IgD-negative memory B cell (primary cell): ENCODE results near the gene LNX1. TPM values are rescaled to one million over a fixed set of nuclear protein-coding genes. Genes with fewer than 3 reads are reported as not detected.

Experiments used
- H3K27ac Mint-ChIP-seq, 3 donors: one replicate each; pipeline ENCODE4 v1.8.0; 2020 to 2022; ENCODE audit warnings: mild to moderate bottlenecking in 3 of 3, mixed read lengths in 3 of 3, moderate library complexity in 1 of 3
- H3K27me3 Mint-ChIP-seq: one replicate; pipeline ENCODE4 v1.8.0; 2021; ENCODE audit warnings: mixed read lengths
- H3K36me3 Mint-ChIP-seq: one replicate; pipeline ENCODE4 v1.8.0; 2020; ENCODE audit warnings: mild to moderate bottlenecking, mixed read lengths
- H3K4me1 Mint-ChIP-seq, 3 donors: one replicate each; pipeline ENCODE4 v1.8.0; 2020 to 2022; ENCODE audit warnings: mixed read lengths in 3 of 3, mild to moderate bottlenecking in 1 of 3
- H3K4me3 Mint-ChIP-seq, 4 donors: one replicate each; pipeline ENCODE4 v1.8.0; 2020 to 2022; ENCODE audit warnings: mild to moderate bottlenecking in 4 of 4, mixed read lengths in 4 of 4, moderate library complexity in 3 of 4
- H3K9me3 Mint-ChIP-seq, 3 donors: one replicate each; pipeline ENCODE4 v1.8.0; 2020 to 2021; ENCODE audit warnings: mixed read lengths in 3 of 3, mild to moderate bottlenecking in 1 of 3
- polyA plus RNA-seq: library from polyadenylated mRNA; unstranded; fragments of 300-500 nt; fragmentation: Illumina TruSeq; gene quantifications from one replicate; pipeline ENCODE4 v1.2.3, GENCODE V29; 2021

Gene LNX1
- polyA plus RNA-seq, 1 donor from 2014 or later, result 0.53 TPM

DNA sequence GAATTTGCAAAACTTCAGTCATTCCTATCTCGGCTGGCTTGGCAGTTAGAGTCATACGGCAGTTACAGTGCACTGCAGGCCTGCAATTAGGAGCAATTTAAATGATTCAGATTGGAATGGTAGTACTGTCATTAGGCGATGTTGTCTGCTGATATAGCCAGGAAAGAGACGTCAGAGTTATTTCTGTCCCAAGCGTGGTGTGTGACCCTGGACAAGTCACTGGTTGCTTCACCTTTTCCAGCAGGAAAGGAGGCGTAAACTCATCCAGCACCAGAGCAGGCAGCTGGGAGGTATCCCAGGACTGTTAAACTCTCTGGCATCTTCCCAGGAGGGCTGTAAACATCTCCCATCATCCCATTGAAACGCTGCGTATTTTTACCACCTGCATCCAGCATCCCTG, 836 bp upstream of the LNX1 start:
- Mint-ChIP-seq H3K4me3 (peak overlapping the region in 1 of 4 donors; percentile 70), H3K27me3 (peaks cover 30% of the 10 kb centered on the region)

DNA sequence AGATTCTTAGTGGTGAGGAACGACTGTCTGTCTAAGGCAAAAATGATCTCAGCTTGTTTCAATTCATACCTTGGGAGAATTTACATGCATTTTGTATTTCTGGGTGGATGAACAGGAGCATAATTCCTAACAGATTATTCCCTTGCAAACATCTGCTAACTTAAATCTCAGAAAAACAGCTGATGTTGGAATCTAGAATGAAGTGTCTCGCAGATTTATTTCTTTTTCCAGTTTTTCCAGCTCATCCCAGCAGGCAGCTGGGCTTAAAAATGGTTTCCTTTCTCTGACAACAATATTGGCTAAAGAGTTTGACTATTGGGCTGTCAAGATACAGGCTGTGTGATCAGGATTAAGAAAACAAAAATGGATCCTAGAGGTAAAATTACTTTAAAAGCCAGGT, 1.1 kb downstream of the LNX1 start:
- peaks cover 30% of the 10 kb centered on the region for H3K27me3 Mint-ChIP-seq
- no peak overlapping the region for H3K4me3 Mint-ChIP-seq
- H3K4me1 Mint-ChIP-seq, result peaks cover 1 to 11% (median 6%) of the 10 kb centered on the region in 3 donors

More for the DNA sequence above, 836 bp upstream of the LNX1 start:
- Mint-ChIP-seq H3K4me1 (peaks cover 1 to 11% (median 6%) of the 10 kb centered on the region in 3 donors), H3K36me3 (peaks cover 2% of the 10 kb centered on the region), H3K27ac (no peak overlapping the region), H3K9me3 (peaks cover 0 to 2% (median 0%) of the 10 kb centered on the region in 3 donors)

DNA sequence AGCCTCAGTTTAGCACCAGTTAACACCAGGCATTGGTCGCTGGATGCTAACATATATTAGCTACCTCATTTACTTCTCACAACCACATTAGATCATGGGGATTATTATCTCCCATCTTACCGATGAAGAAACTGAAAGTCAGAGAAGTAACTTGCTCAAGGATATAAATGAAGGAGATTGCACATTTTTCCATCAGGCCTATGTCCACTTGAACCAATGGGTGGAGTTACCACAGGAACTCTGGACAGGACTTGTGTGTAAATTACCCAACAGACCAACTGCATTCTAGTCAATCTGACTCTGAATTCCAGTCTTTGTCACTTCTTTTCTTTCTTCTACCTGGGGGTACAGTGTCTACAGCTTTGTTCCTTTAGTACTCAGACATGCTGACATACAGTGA, 1.8 kb downstream of the LNX1 start:
- Mint-ChIP-seq H3K27ac (no peak overlapping the region), H3K27me3 (peaks cover 30% of the 10 kb centered on the region), H3K9me3 (peaks cover 0 to 2% (median 0%) of the 10 kb centered on the region in 3 donors), H3K36me3 (no peaks in the 10 kb centered on the region), H3K4me3 (no peak overlapping the region), H3K4me1 (peaks cover 1 to 11% (median 6%) of the 10 kb centered on the region in 3 donors)

More for the DNA sequence above, 1.1 kb downstream of the LNX1 start:
- peaks cover 2% of the 10 kb centered on the region for H3K36me3 Mint-ChIP-seq
- H3K9me3 Mint-ChIP-seq, result peaks cover 0 to 2% (median 0%) of the 10 kb centered on the region in 3 donors
- no peak overlapping the region for H3K27ac Mint-ChIP-seq

DNA sequence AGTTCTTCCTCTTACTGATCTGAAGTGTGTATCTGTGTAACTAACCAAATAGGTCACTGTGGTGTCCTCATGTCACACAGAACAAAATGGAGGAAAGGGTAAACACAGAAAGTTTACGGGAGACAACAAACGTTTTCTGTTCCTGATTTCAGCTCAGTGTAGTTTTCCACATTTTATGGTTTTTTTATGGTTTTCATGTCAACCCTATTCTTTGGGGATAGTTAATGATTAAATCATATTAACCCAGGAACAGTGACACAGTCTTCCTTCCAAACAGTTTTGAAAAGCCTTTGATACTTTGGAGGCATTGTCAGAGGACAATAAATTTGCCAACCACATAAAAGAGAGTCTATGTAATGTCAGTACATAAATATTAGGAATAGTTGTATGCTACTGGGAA, 4.2 kb downstream of the LNX1 start:
- no peak overlapping the region for H3K27ac Mint-ChIP-seq
- H3K4me1 Mint-ChIP-seq, result peaks cover 1 to 11% (median 6%) of the 10 kb centered on the region in 3 donors
- H3K4me3 Mint-ChIP-seq, result no peak overlapping the region
- no peaks in the 10 kb centered on the region for H3K36me3 Mint-ChIP-seq
- H3K9me3 Mint-ChIP-seq, result peaks cover 0 to 2% (median 1%) of the 10 kb centered on the region in 3 donors
- peaks cover 33% of the 10 kb centered on the region for H3K27me3 Mint-ChIP-seq

DNA sequence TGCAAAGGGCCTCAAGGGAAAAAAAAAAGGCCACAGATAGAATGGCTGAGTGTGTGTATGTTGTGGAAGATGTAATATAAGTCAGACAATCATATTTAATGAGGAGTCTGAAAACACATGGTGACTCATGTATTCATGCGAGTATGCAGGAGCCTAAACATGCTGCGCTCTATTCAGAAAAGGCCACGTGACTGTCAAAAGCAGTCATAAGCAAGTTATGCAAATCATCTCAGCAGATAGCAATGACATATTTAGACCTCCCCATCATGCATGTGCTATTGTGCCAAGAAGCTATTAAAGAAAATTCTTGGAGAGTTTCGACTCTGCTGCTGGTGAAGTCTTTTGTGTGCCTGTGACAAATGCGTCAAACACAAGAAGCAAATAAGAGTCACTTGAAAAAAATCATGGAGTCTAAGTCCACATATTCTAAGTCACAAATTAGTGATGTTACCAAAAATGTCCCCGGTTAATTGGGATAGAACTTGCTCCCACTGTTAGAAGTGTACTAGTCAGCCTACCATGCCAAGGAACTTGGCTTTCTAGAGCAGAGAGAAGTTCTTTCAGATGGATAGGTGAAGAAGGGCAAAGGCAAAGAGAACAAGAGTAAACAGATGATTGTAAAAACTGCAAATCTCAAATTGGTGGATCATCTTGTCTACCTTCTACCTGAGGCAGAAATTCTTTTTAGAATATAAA, 5.0 kb downstream of the LNX1 start:
- H3K36me3 Mint-ChIP-seq, result no peaks in the 10 kb centered on the region
- peaks cover 27% of the 10 kb centered on the region for H3K27me3 Mint-ChIP-seq
- peaks cover 0 to 3% (median 1%) of the 10 kb centered on the region in 3 donors for H3K4me1 Mint-ChIP-seq
- no peak overlapping the region for H3K4me3 Mint-ChIP-seq
- H3K9me3 Mint-ChIP-seq, result peaks cover 0 to 2% (median 1%) of the 10 kb centered on the region in 3 donors
- H3K27ac Mint-ChIP-seq, result no peak overlapping the region

DNA sequence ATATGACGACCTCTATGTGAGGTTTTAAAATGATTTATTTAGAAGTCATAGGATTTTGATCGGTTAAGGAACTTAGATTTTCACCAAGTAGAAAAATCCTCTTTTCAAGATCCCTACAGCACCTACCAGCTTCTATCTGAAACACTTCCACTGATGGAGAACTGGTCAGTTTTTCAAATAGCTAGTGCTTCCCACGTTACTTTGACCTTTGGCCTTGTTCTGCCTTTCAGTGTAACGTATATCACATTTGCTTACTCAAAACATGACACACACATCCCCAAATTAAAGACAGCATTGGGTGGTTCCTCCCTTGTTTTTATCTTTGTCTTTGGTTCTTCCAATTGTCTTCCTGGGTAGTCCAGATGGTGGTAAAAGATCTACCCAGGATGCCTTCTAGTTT, 6.6 kb downstream of the LNX1 start:
- Mint-ChIP-seq H3K9me3 (peaks cover 0 to 2% (median 1%) of the 10 kb centered on the region in 3 donors), H3K4me3 (no peak overlapping the region), H3K4me1 (no peaks in the 10 kb centered on the region), H3K27ac (no peak overlapping the region), H3K36me3 (no peaks in the 10 kb centered on the region), H3K27me3 (peaks cover 15% of the 10 kb centered on the region)

DNA sequence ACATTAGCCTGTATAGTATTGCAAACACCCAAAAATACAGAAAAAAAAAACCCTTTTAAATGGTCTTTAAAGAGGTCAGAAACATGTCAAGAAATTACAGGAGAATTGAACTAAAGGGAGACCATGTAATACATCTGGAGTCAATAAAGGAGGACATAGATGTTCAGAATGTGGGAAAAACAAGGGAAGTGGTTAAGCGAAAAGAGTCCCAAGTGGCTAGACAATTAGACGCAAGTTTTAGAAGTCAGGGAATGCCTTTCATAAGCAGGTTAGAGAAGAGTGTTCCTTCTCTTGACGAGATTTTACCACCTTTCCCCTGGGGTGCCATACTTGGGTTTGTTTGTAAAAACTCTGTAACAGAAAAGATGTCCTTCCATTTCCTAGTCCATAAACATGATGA, 7.8 kb downstream of the LNX1 start:
- peaks cover 15% of the 10 kb centered on the region for H3K27me3 Mint-ChIP-seq
- no peaks in the 10 kb centered on the region for H3K36me3 Mint-ChIP-seq

DNA sequence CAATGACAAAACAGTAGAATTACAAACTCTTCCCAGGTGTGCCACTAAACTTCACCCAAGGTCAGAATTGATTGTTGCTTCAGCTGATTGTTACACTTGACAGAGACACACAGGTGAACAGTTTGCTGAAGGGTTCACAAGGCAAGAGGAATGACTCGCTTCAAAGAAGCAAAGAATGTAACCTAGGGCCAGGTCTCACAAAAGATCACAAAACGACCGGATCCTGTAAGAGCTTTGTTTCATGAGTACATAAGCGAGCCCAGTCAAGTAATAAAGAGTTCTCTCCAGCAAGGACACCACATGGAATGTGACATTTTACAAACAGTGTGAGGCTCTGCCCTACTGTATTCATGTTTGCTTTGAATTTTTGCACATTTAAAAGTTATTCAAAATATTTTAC, 9.1 kb downstream of the LNX1 start:
- no peaks in the 10 kb centered on the region for H3K4me1 Mint-ChIP-seq
- peaks cover 15% of the 10 kb centered on the region for H3K27me3 Mint-ChIP-seq
- no peak overlapping the region for H3K4me3 Mint-ChIP-seq
- H3K9me3 Mint-ChIP-seq, result peaks cover 0 to 2% (median 1%) of the 10 kb centered on the region in 3 donors
- no peaks in the 10 kb centered on the region for H3K36me3 Mint-ChIP-seq
- H3K27ac Mint-ChIP-seq, result no peak overlapping the region

More for the DNA sequence above, 7.8 kb downstream of the LNX1 start:
- Mint-ChIP-seq H3K9me3 (peaks cover 0 to 2% (median 1%) of the 10 kb centered on the region in 3 donors), H3K4me1 (no peaks in the 10 kb centered on the region), H3K4me3 (no peak overlapping the region), H3K27ac (no peak overlapping the region)

DNA sequence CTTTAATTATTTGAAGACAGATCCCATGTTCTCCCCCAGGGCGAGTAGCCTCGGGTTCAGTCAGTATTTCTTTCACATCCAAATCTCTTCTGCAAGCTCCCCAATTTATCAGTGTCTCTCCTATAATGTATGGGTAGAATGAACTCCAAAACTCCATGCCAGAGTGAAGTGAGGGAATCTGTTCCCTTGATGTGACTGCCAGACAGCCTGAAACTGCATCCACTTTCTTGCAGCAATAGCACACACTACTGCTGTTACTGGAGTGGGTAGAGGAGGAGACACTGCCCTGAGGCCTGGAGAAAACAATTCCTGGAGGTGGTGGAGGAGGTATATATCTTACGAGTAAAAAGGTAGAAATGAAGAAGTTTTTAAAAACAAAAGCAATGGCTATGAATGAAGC, 11.0 kb downstream of the LNX1 start:
- Mint-ChIP-seq H3K36me3 (no peaks in the 10 kb centered on the region), H3K27ac (no peak overlapping the region), H3K4me1 (no peaks in the 10 kb centered on the region), H3K27me3 (peaks cover 15% of the 10 kb centered on the region), H3K9me3 (peaks cover 0 to 2% (median 1%) of the 10 kb centered on the region in 3 donors), H3K4me3 (no peak overlapping the region)

DNA sequence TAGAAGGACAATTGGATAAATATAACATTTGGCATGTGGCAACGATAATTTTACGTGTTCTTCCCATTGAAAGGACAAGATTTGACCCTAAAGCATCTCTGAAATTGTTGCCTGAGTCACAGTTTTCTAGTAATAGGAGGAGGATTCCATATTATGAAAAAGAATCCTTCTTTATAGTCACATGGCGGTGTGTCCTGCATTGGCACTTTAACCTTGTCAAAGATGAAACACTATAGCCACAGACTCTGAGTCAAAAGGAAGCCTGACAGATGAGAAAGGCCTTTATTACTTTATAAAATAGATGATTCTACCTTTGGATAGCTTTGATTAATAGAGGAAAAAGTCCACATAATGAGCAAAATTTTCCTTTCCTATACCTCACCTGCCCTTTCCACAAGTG, 11.5 kb downstream of the LNX1 start:
- no peak overlapping the region for H3K4me3 Mint-ChIP-seq
- no peaks in the 10 kb centered on the region for H3K4me1 Mint-ChIP-seq
- no peaks in the 10 kb centered on the region for H3K36me3 Mint-ChIP-seq
- H3K9me3 Mint-ChIP-seq, result peaks cover 0 to 2% (median 1%) of the 10 kb centered on the region in 3 donors
- peaks cover 15% of the 10 kb centered on the region for H3K27me3 Mint-ChIP-seq
- no peak overlapping the region for H3K27ac Mint-ChIP-seq

DNA sequence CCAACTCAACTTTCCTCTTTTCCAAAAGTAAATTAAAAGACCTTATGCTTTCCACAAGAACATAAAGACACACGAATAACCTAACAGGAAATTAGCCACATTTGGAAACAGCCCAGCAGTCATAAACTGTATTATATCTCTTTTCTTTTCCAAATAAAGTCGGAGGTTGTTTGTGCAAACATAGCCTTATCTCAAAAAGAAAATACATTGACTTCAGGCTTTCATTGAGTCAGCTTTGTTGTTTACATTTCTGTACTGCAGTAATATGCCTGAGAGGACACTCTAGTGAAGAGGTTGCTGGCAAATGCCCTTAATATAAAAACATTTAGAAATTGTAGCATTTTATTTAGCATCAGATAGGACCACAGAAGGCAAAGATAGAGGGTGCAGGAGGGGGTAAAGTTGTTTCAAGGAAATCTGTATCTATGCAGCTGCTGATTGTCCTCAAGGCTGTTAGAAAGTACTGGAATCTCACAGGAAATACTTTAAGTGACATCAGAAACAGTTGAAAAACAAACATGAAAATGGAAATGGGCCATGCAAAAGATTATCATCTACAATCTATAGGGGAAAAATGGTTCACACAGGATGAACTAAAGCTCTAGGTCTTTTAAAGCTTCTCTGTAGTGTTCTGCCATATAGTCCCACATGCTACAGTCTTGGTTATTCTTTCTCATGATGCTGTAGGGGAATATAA, 14.5 kb downstream of the LNX1 start:
- Mint-ChIP-seq H3K27ac (no peak overlapping the region), H3K36me3 (peaks cover 2% of the 10 kb centered on the region), H3K4me1 (no peaks in the 10 kb centered on the region), H3K4me3 (no peak overlapping the region), H3K9me3 (no peaks in the 10 kb centered on the region), H3K27me3 (no peaks in the 10 kb centered on the region)

DNA sequence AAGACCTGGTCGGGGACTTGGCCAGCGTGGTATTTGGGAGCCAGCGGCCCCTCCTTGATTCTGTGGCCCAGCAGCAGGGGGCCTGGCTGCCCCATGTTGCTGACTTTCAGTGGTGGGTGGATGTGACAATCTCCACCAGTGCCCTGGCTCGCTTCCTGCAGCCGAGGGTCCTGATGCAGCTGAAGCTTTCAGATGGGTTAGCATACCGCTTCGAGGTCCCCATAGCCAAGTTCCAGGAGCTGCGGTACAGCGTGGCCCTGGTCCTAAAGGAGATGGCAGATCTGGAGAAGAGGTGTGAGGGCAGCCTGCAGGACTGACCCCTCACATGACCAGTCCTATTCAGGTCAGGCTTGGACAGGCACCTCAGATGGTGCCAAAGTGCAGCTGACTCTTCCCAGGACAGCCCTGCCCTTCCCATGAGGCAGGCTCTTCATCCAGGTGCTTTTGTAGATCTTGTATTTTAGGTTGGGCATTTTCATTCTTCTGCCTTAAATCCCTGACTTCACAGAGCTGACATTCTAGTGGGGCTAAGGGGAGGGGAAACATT, 15.1 kb downstream of the LNX1 start:
- H3K27me3 Mint-ChIP-seq, result no peaks in the 10 kb centered on the region
- no peak overlapping the region for H3K4me3 Mint-ChIP-seq
- H3K9me3 Mint-ChIP-seq, result peaks cover 0 to under 1% (median 0%) of the 10 kb centered on the region in 3 donors
- H3K27ac Mint-ChIP-seq, result no peak overlapping the region
- no peaks in the 10 kb centered on the region for H3K4me1 Mint-ChIP-seq
- peaks cover 2% of the 10 kb centered on the region for H3K36me3 Mint-ChIP-seq

DNA sequence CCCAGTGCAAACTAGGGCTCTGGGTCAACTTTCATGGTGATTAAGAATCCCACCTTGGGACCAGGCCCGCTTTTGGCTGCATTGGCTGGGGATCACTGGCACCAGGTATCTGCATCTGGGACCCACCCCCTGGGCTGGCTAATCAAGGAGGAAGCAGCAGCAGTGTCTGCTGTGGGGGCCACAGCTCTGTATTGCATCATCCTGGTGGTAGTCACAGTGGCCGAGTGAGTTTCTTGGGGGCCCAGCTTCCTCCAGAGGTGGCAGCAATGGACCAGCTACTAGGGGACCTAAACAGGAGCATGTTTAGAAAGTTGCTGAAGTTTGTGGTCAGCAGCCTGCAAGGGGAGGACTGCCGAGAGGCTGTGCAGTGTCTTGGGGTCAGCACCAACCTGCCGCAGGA, 15.7 kb downstream of the LNX1 start:
- Mint-ChIP-seq H3K4me3 (no peak overlapping the region), H3K27ac (no peak overlapping the region), H3K4me1 (no peaks in the 10 kb centered on the region), H3K27me3 (no peaks in the 10 kb centered on the region), H3K36me3 (peaks cover 2% of the 10 kb centered on the region), H3K9me3 (peaks cover 0 to 2% (median 0%) of the 10 kb centered on the region in 3 donors)

DNA sequence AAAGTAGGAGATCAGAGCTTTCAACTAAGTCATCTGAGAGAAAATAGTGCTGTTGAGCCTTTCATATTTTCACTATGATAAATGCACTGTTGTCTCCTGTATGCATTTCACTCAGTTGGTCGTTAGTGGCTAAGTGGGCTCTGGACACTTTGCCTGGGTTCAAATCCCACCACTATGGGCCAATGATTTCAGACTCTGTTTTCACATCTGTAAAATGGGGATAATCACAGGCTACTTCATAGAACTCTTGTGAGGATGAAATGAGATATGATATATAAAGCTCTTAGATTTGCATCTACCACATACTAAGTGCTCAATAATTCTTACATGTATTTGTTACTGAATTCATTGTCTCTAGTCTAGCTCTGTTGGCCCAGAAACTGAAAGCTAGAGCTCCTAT, 16.8 kb downstream of the LNX1 start:
- H3K36me3 Mint-ChIP-seq, result peaks cover 2% of the 10 kb centered on the region

DNA sequence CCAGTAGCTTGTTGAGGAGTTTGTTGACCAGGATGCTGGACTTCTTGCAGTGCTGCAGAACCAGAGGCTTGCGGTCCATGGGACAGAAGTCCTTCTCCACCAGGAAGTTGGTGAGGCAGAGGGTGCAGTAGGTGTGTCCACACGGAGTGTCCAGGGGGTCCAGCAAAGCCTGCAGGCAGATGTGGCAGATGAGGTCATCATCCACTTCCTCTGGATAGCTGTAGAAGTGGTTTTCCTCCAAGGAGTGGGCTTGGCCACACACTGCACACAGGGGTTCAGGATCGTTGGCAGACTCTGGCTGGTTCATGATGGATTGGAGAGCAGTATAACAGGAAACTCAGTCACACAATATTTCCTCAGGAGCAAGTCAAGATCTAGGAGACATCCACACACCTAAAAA, 17.6 kb downstream of the LNX1 start:
- no peak overlapping the region for H3K27ac Mint-ChIP-seq
- peaks cover 0 to 2% (median 0%) of the 10 kb centered on the region in 3 donors for H3K9me3 Mint-ChIP-seq
- H3K27me3 Mint-ChIP-seq, result no peaks in the 10 kb centered on the region
- H3K4me1 Mint-ChIP-seq, result no peaks in the 10 kb centered on the region
- no peak overlapping the region for H3K4me3 Mint-ChIP-seq
- peaks cover 2% of the 10 kb centered on the region for H3K36me3 Mint-ChIP-seq

More for the DNA sequence above, 16.8 kb downstream of the LNX1 start:
- Mint-ChIP-seq H3K4me3 (no peak overlapping the region), H3K9me3 (peaks cover 0 to 2% (median 0%) of the 10 kb centered on the region in 3 donors), H3K27ac (no peak overlapping the region), H3K4me1 (no peaks in the 10 kb centered on the region), H3K27me3 (no peaks in the 10 kb centered on the region)
